CD4-positive, alpha-beta T cell treated with Interleukin-15 for 4 hours (primary cell): Measurements from ENCODE around the gene SEMA3D.

ENCODE experiments used
- DNase-seq: peaks from one replicate; pipeline ENCODE4 v3.0.0-alpha.2; 2020; ENCODE audit warnings: low spot score

SEMA3D gene

GRCh38 chr7:85125651-85126131 is 61.2 kb downstream of the SEMA3D start:
- DNase-seq: no peak

DNA sequence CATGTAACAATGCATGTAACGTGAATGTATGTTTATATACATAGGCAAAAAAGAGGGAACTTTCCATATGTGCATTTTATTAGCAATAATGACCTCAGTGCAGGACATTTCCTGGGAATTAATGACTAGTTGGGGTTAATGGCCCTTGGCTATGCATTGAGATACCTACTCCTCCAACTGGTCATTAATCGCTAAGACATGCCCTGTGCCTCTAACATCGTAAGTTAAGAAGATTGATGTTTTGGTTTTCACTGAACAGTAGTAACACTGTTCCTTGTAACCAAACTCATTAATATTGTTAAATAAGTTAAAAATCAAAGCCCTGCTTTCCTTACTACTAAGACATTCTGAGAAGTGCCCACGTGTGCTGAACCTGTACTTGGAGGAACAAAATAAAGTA is 61.7 kb downstream of the SEMA3D start:
- no peak for DNase-seq

GRCh38 chr7:85119934-85120333 is 66.9 kb downstream of the SEMA3D start:
- DNase-seq: no peak

DNA sequence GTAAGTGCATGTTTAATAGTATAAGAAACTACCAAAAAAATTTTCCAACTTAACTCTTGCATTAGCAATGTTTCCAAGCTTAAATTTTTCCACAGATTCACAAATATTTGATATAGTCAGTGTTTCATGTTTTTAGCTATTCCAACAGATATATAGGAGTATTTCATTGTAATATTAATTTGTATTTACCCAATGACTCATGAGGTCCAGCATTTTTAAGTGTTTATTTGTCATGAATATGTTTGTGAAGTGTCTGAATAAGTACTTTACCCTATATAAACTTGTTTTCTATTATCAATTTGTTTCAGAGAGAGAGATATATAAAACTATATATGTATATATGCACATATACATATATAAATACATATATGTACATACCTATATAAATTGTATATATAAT is 71.0 kb downstream of the SEMA3D start:
- no peak for DNase-seq

DNA sequence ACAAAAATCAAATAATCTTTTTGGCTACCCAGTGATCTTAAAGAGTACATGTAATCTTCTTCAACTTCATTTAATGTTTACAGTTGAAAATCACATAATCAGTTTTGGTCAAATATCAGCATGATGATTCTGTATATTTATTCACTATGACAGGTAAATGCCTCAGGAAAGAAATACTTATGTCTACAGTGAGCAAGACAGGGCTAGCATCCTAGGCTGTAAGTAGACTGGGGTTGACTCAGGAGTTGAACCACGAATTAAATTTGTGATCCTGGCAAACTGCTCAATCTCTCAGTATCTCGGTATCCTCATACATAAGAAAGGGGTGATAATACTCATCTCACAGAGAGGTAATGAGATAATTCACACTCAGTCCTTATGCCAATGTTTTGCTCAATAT is 71.8 kb downstream of the SEMA3D start:
- DNase-seq: no peak

- DNase-seq: no peak
These were observed 72.5 kb downstream of the SEMA3D start for GRCh38 chr7:85114342-85114741.

GRCh38 chr7:85111761-85112160 is 75.1 kb downstream of the SEMA3D start:
- no peak for DNase-seq

- no peak for DNase-seq
These were observed 80.1 kb downstream of the SEMA3D start for GRCh38 chr7:85106719-85107118.

- DNase-seq: no peak
These were observed 82.2 kb downstream of the SEMA3D start for GRCh38 chr7:85104432-85105205.

GRCh38 chr7:85103962-85104361 is 82.9 kb downstream of the SEMA3D start:
- no peak for DNase-seq

GRCh38 chr7:85103357-85103756 is 83.5 kb downstream of the SEMA3D start:
- no peak for DNase-seq

DNA sequence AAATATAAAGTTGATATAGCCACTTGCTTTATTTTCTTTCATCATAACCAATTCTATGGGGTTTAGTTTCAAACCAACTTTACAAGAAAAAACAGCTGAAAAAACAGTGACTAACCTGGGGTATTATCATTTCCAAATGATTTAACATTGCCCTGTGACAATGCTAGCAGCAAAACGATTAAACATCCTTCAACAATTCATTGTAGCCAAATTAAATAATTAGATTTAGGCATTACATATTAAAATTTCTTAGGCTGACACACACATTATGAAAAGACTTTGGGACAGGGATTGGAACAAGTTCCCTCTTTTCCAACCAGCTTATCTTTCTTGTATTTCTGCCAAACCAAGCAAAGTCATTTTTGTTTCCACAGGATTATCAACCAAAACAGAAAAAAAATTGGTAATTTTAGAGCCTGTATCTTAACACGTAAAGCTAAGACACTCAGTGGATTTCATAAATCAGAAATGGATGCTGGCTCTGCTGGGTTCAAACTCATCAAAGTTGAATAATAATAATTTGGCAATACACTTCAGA is 84.0 kb downstream of the SEMA3D start:
- DNase-seq: no peak

GRCh38 chr7:85101347-85101746 is 85.5 kb downstream of the SEMA3D start:
- DNase-seq: no peak

DNA sequence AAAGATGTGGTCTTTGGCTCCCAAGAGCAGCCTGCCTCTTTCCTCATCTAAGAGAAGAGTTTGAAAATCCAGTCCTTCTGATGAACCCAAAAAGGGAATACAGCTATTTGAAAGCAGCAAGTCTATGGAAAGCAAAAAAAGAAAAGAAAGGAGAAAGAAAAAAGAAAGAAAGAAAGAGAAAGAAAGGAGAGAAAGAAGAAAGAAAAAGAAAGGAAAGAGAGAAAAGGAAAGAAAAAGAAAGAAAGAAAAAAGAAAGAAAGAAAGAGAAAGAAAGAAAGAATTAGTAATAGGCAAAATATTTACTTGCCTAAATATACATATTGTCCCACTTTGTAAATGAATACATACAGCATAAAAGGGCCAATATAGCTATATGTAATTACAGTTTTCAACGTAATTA is 89.0 kb downstream of the SEMA3D start:
- DNase-seq: no peak

- DNase-seq: no peak
These were observed 91.0 kb downstream of the SEMA3D start for GRCh38 chr7:85095806-85096205.

GRCh38 chr7:85095366-85095765 is 91.5 kb downstream of the SEMA3D start:
- DNase-seq: no peak

DNA sequence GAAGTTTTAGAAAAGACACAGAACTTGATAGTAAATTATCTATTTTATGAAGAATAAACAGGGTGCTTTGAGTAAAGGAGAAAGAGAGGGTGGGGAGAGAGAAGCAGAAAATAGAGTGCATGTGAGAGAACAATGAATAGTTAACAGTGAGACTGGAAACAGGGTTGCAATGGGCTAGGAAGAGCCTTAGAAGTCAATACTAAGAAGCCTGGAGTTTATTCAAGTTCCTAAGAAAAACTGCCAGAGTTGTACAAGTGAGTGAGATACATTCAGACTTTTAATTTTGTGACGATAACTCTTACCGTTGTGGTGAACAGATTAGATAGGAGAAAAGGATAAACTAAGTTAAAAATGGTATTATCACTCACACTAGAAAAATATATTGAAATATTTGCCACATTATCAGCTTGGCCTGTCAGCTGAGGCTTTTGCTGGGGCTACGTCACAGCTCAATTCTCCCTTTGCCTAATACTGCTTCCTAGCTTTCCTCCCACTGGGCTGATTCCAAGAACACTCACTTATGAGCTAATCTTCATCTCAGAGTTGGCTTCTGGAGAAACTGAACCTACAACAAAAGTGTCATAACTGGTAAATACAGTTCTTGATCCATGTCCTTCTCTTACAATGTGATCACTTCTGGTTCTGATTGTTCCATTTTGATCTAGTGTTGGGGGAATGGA is 92.7 kb downstream of the SEMA3D start:
- DNase-seq: no peak

- no peak for DNase-seq
These were observed 95.3 kb downstream of the SEMA3D start for GRCh38 chr7:85091565-85091928.

DNA sequence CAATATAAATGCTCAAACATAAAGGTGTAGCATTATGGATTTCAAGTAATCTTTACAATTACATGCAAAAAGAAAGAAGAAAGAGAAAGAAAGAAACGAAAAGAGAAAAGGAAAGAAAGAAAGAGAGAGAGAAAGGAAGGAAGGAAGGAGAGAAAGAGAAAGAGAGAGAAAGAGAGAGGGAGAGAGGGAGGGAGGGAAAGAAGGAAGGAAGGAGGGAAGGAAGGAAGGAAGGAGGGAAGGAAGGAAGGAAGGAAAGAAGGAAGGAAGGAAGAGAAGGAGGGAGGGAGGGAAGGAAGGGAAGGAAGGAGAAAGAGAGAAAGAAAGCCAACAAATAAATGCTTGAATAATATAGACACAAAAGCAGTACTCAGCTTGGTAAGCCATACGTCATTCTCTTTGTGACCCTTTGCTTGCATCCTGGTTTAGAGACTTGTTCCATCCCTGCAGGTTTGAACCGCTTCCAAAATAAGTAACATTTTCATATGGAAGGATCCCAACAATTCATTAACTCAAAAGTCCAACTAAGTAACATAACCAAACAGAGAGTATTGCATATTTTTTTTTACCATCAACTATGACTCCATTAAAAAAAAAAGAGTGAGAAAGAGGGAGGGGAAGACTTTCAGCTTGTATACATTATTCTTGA is 95.8 kb downstream of the SEMA3D start:
- DNase-seq: no peak

- DNase-seq: no peak
These were observed 96.7 kb downstream of the SEMA3D start for GRCh38 chr7:85090143-85090542.

DNA sequence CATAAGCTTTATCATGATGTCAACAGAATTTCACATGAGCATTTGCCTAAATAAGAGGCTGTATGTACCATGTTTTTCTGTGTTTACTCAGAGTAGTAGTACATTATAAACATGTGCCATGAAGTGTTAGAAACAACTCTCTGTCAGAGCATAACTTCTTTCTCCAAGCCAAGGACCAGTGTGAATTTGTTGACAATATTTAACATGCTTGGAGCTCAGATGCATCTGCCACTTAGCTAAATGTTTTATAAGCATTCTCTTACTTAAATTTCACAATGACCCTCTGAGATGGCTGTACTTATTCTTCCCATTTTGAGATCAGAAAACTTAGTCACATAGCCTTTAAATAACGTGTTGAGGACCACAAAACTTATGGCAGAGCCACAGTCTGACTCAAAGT is 105.0 kb downstream of the SEMA3D start:
- no peak for DNase-seq

GRCh38 chr7:85081392-85081791 is 105.5 kb downstream of the SEMA3D start:
- no peak for DNase-seq

- no peak for DNase-seq
These were observed 107.4 kb downstream of the SEMA3D start for GRCh38 chr7:85079434-85079833.
